HG03439 (cell line): Measurements from ENCODE around the gene LAD1.

Experiments
- ATAC-seq: cut with Tn5 transposase; IDR thresholded peaks from one replicate; pipeline ENCODE4 v1.9.1; 2021; ENCODE audit warnings: mild to moderate bottlenecking, moderate library complexity; ENCODE audit not compliant: unreplicated experiment

Gene LAD1

DNA sequence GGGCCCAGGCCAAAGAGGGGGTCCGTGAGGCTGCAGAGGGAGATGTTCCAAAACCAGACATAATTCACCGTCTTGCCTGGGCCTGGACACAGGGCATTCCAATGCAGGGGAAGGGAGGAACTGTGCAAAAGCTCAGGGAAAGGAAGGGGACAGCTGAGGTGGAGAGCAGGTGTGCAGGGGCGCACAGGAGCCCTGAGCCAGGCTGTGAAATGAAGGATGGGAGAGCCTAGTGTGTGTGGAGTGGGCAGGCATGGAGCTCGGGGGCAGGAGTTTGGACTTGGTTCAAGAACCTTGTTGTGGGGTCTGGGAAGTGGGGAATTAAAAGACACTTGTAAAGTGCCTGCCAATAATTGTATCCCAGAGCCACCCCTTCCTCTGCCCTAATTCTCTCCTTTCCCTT, 20.1 kb upstream of the LAD1 start:
- ATAC-seq: no peak

DNA sequence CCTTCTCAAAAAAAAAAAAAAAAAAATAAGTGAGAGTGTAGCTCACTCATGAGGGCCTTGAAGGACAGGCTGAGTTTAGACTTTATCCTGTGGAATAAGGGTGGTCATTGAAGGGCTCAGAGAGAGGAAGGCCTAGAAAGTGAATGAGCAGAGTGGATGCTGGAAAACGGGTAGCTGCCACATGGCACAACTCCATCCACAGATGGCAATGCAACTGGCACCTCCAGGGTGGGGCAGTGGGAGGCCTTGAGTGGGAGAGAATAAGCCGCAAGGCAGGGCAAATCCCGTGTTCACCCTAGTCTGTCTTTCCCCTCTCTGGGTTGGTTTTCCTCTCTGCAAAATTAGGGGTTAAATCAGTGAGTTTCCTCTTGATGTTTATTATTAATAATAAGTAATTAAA, 19.3 kb upstream of the LAD1 start:
- no peak for ATAC-seq

DNA sequence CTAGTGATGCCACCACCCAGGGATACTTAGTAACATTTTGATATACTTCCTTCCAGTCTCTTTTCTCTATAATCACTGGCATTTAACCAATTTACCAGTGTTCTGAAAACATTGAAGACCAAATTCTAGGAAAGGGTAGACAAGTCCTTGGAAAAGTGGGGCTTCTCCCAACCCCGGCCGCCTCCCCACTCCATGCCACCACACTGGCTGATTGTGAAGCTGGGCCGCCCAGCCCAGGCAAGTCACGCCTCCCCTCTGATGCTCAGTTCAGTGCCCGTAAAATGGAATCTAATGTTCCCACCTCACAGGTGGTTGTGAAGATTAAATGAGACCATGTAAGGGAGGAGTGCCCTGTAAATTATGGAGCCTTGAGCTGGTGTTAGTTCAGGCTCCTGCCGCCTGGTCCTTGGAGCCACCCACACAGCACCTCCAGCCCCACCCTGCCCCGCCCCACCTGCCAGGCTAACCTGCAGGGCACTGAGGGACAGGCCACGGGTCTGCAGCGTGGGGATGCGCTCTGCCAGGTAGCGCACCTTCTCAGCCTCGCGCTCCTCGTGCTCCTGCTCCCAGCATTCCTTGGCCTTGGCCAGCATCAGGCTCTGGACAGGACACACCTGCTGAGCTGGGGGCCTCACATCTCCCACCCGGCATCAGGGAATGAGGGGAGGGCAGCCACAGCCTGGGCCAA, 15.1 kb upstream of the LAD1 start:
- ATAC-seq: no peak

DNA sequence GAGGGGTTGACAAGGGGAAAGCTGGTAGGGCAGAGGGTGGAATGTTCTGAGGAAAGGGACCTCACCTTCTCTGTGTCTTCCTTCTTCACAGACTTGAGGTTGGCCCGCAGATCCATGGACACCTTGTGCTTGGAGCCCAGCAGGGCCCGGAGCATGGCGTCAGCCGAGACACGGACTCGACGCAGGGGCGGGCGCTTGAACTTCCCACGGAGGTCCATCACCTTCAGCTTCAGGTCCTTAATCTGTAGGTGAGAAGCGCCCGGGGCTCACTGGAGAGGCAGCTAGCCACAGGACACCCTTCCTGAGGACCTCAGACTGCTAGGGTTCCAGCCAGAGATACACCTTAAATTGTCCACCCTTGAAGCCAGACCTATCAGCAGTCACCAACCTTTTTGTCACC, 12.2 kb upstream of the LAD1 start:
- no peak for ATAC-seq

DNA sequence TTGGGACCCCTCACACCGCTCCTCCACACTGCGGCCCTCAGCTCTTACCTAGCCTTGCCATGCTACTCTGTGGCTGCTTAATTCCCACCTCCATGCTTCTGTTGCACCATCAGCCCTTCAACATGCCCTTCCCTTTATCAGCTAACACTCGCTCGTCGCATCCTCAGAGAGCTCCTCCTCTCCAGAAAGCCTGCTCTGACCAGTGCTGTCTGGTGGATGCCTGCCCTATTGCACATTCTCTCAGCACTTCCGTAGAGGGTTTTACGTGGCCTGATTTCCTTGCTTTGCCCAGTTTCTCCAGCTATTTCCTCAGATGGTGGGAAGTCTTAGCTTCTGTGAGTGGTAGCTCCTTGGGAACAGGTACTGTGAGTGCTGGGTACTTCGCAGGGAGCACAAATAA, 10.3 kb upstream of the LAD1 start:
- ATAC-seq: no peak

DNA sequence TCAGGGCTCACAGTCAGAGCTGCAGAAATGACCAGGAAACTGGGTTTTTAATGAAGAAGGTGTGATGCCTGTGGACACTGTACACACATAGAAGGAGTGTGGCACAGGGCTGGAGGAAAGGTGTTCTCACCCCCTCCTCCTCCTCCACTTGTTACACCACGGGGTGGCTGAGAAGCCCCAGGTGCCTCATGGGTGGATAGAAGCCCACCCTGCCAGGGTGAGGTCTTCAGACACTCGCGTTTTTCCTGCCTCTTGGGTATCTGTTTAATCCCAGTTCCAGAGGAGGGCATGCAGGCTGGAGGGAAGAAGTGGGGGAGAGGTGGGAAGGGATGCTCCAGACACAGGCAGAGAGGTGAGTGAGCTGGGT, 9.7 kb upstream of the LAD1 start:
- ATAC-seq: no peak

DNA sequence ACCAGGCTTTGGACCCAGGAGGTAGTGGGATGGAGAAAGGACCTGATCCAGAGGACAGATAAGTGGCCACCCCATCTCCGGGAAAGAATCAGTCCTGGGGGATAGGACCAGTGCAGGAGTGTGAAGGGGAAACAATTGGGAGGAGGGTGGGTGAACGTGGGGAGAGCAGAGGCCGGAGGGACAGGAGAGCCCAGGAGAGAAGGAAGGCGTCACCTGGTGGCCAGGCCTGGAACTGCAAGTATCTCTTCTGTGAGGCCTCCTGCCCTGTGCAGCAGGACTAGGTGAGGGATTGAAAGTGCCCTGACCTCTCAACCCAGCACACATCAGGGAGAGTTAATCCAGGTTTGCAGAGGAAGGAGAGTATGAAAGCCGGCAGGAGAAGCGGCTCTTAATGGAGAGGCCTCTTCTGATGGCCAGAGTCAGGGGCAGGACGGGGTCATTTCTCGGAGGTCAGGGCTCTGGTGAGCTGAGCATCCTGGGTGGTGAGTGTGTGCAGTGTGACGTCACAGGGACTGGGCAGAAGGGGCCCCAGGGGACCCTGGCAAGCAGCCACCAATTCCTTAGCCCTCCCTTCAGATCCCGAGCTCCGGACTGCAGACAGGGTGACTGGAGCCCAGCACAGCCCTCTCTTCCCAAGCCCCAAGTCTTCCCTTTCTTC, 9.2 kb upstream of the LAD1 start:
- ATAC-seq: no peak

DNA sequence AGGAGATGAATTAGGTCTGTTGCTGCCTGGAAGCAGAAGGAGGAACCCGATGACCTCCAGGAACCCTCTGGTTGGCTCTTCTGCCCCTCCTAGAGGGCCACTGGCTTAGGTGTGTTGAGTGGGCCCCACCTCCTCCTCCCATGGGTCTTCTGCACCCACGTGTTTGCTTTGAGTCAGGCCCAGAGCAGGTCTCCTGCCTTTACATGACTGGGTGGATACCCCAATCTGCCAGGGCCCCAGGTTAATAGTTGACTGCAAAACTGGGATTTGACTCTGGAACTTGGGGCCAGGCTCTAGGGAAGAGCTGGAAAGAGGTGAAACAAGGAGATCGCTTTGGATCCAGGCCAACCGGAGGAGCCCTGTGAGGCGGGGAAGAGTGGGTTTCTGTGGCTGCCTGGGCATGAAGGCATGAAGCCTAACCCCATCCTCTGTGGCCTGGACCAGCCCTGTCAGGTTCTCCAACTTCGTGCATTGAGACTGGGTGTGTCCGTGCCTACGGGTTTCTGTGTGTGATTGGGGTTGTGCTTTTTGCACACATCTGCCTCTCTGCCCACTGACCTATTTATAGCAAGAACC, 7.8 kb upstream of the LAD1 start:
- ATAC-seq: no peak

DNA sequence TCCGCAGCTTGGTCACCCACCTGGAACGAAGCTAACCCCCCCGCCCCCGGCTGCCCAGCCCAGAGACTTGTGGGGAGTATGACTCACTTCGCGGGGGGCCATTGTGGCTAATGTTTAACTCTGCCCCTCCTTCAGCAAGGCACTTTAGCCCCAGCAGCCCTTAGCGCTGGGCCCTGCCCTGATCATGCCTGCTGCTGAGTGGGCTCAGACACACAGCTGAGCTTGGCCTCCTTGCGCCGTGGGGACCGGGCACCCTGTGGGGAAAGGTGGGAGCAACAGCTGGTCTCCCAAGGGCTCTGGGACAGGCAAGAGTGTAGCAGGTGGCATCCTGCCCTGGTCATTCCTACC, 6.3 kb upstream of the LAD1 start:
- ATAC-seq: no peak

DNA sequence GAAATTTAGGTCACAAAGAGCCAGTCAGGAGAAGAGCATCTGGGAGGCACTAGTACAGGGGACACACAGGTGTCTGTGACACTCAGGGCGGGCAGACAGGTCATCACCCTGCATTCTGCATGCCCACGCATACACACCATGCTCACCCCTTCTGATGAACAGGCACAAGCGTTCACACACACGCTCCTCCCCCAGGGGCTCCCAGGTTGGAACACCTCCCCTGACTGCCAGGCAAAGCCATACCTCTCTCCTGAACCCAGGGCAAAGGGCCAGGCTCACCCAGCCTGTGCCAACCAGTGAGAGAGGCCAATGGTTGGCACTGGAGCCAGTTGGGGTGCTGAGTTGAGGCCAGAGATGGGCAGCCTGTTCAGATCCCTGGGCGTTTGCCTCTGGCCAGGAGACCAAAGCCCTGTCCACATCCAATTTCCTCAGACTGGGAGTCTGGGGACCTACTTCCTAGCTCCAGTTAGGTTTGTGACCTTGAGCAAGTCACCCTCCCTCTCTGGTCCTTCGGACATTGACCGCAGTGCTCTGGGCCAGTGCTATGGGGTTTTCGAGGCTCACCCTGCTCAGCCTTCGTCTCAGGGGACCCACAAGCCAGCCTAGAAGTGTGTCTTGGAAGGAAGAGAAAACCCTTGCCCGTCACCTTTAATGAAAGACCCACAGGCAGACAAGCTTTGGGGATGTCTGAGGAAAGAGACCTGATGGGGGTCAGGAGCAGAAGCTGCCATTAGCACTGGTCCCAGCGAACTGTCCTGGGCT, 5.8 kb upstream of the LAD1 start:
- ATAC-seq: no peak

DNA sequence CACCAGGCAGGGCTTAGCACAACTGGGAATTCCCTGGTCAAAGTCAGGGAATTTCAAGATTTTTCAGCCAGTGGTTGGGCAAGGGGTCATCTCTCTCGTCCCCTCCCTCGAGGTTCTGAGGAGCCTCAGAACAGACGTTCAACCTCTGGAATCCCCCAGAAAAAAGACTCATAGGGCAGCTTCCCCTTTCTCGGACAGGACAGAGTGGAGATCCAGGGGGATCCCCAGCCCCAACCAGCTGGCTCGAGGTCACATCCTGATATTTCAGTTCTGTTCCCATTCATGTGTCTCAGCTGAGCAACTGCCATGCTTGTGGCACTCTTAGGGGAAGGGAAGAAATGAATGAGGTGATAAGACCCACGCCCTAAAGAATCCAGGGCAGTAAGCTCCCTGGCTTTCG, 4.9 kb upstream of the LAD1 start:
- ATAC-seq: no peak

DNA sequence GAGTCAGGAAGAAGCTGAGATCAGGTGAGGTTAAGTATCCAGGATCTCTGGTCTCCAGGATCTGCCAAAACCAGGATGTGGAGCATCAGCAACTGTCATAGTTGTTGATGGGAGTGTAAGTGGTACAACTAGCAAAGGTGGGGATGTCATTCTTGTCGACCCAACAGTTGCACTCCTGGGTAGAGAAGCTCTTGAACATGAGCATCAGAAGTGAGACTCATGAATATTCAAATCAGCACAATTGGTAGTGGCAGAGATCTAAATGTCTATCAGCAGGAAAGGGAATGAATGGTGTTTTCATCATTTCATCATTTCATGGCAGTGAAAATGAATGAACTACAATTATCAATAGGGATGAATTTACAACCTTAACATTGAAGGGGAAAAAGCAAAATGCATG, 4.2 kb upstream of the LAD1 start:
- no peak for ATAC-seq

DNA sequence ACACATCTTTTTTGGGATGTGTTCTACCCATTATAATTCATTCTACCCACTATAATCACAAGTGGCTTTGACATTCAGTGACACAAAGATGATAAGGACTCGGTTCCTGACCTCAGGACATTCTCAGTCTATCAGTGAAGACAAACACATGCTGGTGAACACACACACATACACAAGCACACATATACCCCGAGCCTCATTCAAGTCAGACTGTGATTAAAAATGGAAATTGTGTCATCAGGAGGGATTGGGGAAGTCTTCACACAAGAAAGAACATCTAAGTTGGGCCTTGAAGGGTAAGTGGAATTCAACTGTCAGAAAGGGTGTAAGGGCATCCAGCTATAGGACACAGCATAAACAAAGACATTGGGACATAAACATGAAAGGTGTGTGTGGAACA, 2.6 kb upstream of the LAD1 start:
- no peak for ATAC-seq

DNA sequence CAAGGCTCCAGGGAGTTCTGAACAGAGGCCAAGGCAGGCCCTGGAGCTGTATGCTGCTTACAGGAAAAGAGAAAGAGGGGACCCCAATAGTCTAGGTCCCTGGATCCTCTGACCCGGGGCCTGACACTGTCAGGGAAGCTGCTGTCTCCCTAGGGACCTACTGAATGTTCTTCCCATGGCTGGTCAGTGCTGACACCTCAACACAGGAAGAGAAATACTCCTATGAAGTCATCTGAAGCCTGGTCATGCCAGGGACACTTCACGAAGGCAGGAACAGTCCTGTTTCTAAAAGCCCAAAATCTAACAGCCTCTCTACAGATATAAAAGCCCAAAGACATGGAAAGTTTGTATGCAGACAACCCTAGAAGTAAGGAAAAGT, 1.7 kb upstream of the LAD1 start:
- no peak for ATAC-seq

DNA sequence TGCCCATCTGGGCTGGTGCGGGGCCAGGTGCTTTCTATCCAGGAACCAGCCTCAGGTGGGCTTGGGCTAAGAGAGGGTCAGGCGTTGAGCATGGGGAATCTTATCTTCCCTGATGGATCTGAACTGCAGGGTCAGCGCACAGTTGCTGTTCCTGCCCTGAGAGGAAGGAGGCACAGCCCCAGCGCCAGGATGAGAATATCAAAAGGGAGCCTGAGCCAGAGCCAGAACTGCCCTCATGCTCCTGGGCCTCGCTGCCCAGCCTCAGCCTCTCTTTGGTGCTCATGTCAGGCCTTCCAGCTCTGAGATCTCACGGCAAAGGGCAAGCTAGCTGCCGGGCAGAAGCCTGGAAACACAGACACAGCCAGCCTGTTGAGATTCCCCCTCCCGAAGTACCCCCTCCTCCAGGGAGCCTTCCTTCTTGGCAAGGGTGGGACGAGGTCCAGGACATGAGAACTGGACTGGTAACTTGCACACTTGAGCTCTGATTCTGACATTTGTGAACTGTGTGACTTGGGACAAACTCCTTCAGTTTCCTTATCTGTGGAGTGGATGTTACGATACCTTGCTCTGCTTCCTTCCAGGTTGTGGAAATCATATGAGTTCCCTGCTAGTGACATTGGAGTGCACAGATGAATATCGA, 1.2 kb upstream of the LAD1 start:
- ATAC-seq: no peak

DNA sequence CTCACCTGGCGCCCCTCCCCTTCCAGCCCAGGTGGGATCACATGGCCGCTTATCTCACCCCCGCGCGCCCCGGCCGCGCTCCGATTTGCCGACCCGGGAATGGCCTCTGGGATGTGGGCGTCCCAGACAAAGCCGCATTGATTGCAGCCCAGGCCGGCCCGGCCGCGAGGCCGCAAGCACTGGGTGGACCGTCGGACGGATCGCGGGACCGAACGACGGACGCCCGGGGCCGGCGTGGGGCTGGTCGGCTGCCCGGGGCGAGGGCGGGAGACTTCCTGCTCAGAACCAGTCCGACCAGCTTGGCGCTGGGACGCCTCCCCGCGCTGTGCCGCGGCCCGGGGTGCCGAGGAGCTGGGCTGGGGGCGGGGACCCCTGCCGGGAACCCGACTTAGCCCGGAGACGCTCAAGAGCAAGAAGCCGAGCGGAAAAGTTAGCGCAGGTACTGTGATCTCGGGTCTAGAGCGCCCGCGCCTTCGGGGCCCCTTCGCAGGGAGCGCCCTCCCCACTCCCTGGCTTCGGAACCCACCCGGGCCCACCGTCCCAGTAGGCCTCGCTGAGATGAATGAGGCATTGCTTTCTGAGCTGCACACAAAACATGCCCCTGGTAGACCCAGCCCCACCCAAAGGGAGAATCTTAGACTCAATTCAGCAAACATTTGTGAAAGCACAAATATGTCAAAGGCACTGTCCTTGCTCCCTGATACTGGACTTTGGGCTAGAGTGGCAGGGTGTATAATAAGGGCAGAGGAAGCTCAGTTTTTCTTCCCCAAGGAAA, 415 bp upstream of the LAD1 start:
- ATAC-seq: no peak

DNA sequence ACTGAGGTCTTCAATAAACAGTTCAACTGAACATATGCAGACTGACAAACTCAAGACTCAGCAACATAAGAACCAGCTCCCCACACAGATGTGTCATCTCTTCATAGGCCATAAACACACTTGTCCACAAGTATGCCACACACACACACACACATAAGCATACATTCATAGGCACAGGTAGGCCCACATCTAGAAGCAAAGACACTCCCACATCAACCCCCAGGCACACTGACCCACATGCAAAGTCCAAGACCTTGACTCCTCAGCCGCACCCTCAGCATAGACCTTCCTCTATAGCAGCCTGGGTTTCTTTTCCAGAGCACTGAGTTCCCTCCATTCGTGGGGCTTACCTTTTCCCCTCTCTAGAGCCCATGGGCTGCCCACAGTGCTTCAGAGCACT, 1.4 kb downstream of the LAD1 start:
- ATAC-seq: no peak

DNA sequence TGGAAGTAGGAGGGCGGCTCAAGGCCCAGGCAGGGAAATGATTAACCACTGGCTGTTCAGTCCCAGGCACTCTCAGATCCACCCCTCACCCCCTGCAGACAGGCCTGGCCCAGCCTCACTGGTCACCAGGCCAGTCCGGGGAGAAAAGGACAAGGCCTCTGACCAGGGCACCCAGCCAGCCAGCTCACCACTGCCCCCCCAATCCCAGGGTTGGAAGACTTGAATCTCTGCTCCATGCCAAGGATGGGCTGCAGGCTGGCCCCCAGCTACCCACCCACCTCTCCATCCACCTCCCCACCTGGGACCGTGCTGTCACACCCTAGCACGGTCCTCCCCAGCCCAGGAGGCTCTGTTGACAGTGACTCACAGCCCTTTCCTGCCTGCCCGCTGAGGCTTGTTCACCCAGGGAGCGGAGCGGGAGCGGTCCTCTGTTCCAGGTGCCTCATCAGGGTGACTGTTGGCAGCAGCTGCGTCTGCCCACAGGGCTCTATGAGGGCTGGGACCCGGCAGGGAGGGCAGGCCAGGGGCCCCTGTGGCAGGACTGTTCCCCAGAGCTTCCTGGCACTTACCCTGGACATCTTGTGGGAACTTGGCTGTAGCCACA, 2.2 kb downstream of the LAD1 start:
- no peak for ATAC-seq

DNA sequence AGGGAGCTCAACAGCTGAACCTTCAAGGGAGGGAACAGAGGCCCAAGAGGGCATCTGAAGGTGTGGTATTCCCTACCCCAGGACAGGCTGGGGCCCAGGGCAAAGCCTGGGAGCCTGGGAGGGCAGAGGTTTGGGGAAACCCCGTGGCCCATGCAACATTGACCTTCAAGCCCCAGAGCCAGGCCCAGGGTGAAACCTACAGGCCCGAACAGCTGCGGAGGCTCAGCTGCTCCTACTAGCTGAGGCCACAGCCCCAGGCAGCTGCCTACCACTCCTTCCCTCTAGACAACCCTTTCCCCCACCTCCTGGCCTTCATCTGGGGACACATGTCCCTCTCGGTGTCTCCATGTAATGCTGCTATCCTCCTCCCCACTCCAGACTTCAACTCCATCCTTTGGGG, 3.2 kb downstream of the LAD1 start:
- ATAC-seq: no peak

DNA sequence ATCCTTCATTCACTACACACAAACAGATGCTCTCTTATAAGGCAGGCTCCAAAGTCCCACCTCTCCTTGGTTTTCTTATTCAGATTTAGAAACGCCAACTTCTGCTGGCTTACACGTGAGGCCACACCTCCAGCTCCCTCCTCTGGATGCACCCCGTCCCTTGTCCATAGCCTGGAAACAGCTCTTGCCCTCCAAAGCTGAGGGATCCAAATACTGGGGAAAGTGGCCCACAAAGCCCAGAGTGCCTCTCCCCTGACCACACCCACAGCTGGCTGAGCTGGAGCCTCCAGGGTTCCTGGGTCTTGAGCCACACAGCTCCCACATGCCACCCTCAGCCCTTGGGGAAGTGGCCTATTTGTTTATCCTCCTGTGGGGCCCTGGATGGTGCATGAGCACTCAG, 4.5 kb downstream of the LAD1 start:
- no peak for ATAC-seq

DNA sequence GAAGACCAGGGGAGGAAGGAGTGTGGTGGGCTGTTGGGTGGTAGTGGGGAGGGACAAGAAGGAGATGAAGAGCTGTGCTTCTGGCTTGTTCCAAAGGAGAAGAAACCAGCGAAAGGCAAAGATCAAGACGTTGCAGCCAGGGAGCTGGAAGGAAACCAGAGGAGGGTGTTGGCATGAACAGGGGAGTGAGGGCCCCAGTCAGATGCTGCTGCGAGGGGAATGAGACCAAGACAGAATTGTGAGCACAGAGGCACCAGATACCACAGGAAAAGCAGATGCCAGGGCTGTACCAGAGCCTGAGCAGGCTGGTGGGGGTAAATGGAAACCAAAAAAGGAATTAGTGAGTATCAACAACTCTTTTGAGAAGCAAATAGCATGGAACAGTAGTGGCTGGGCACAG, 6.0 kb downstream of the LAD1 start:
- no peak for ATAC-seq
